Measurements from ENCODE around the gene CST7.
A peak's percentile ranks its signal among the peaks of the same experiment; 100 is the strongest.

GRCh38 chr20:24917797-24918578 lies 31.1 kb upstream of the CST7 start:
- TF ChIP-seq MYC (IDR thresholded peaks at IDR 0.05; ENCODE audit: borderline replicate concordance, low read length) (no peak), REST (IDR thresholded peaks at IDR 0.05) (no peak), RAD21 (conservative IDR thresholded peaks at IDR 0.05 in 1 of 2, IDR thresholded peaks at IDR 0.05 in 1 of 2) (peak; percentile 98)
- TF ChIP-seq, protein P1, sequence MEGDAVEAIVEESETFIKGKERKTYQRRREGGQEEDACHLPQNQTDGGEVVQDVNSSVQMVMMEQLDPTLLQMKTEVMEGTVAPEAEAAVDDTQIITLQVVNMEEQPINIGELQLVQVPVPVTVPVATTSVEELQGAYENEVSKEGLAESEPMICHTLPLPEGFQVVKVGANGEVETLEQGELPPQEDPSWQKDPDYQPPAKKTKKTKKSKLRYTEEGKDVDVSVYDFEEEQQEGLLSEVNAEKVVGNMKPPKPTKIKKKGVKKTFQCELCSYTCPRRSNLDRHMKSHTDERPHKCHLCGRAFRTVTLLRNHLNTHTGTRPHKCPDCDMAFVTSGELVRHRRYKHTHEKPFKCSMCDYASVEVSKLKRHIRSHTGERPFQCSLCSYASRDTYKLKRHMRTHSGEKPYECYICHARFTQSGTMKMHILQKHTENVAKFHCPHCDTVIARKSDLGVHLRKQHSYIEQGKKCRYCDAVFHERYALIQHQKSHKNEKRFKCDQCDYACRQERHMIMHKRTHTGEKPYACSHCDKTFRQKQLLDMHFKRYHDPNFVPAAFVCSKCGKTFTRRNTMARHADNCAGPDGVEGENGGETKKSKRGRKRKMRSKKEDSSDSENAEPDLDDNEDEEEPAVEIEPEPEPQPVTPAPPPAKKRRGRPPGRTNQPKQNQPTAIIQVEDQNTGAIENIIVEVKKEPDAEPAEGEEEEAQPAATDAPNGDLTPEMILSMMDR (IDR thresholded peaks at IDR 0.05), result peak; percentile 88
